GM19397 (cell line): ENCODE results near the gene PFDN5.
A peak's percentile ranks its signal among the peaks of the same experiment; 100 is the strongest.
"Not testable (repeated sequence)": the region's sequence is repeated elsewhere in the genome, so short reads cannot be mapped to it uniquely, and the experiment has no call there.

Experiments
- ATAC-seq: cut with Tn5 transposase; IDR thresholded peaks from one replicate; pipeline ENCODE4 v1.9.1; 2021; ENCODE audit warnings: mild to moderate bottlenecking, moderate library complexity; ENCODE audit not compliant: unreplicated experiment

Gene PFDN5

GRCh38 chr12:53286448-53286847 is 8.9 kb upstream of the PFDN5 start:
- no peak for ATAC-seq

GRCh38 chr12:53287741-53288216 is 7.6 kb upstream of the PFDN5 start:
- ATAC-seq = no peak

- no peak for ATAC-seq
Observed at GRCh38 chr12:53288322-53288721, 7.0 kb upstream of the PFDN5 start.

GRCh38 chr12:53289891-53290290 is 5.5 kb upstream of the PFDN5 start:
- no peak for ATAC-seq

- no peak for ATAC-seq
Observed at GRCh38 chr12:53290661-53291060, 4.7 kb upstream of the PFDN5 start.

GRCh38 chr12:53292426-53292825 is 2.9 kb upstream of the PFDN5 start:
- no peak for ATAC-seq

GRCh38 chr12:53295891-53296219 is 513 bp downstream of the PFDN5 start:
- ATAC-seq = no peak

GRCh38 chr12:53297106-53297505 is 1.8 kb downstream of the PFDN5 start:
- ATAC-seq = not testable (repeated sequence)

- ATAC-seq = no peak
Observed at GRCh38 chr12:53298164-53298563, 2.8 kb downstream of the PFDN5 start.

- no peak for ATAC-seq
Observed at GRCh38 chr12:53299101-53299453, 3.7 kb downstream of the PFDN5 start.

- ATAC-seq = peak; percentile 66
Observed at GRCh38 chr12:53299454-53300180, 4.3 kb downstream of the PFDN5 start, which contains the start of gene MYG1. MYG1 (plus strand) TSS chr12:53299695; CDS start chr12:53299738, 43 bp downstream.

- ATAC-seq = no peak
Observed at GRCh38 chr12:53300187-53300586, 4.8 kb downstream of the PFDN5 start.

- ATAC-seq = no peak
Observed at GRCh38 chr12:53302903-53303302, 7.6 kb downstream of the PFDN5 start.

- no peak for ATAC-seq
Observed at GRCh38 chr12:53306826-53307225, 11.5 kb downstream of the PFDN5 start.

GRCh38 chr12:53308276-53308675 is 12.9 kb downstream of the PFDN5 start:
- no peak for ATAC-seq

- no peak for ATAC-seq
Observed at GRCh38 chr12:53313996-53314395, 18.7 kb downstream of the PFDN5 start.

- ATAC-seq = no peak
Observed at GRCh38 chr12:53320352-53321195, 25.2 kb downstream of the PFDN5 start.

- ATAC-seq = peak; percentile 16
Observed at GRCh38 chr12:53324113-53324778, 28.9 kb downstream of the PFDN5 start.

- ATAC-seq = peak; percentile 51
Observed at GRCh38 chr12:53324779-53325510, 29.6 kb downstream of the PFDN5 start.

GRCh38 chr12:53325511-53326061 is 30.2 kb downstream of the PFDN5 start:
- no peak for ATAC-seq
